ENCODE measurements around the gene ACOT11.
"Not testable (repeated sequence)": the region's sequence is repeated elsewhere in the genome, so short reads cannot be mapped to it uniquely, and the experiment has no call there.

Gene ACOT11

GRCh38 chr1:54607821-54608565 lies 60.0 kb downstream of the ACOT11 start:
- H3K4me3 ChIP-seq (ENCODE audit: low read depth, low read length) = no peak overlapping the region

GRCh38 chr1:54608566-54609230 lies 60.7 kb downstream of the ACOT11 start:
- no peak overlapping the region for H3K4me3 ChIP-seq (ENCODE audit: low read depth, low read length)

- no peak overlapping the region for H3K4me3 ChIP-seq (ENCODE audit: low read depth, low read length)
Measured at GRCh38 chr1:54609301-54609921, 61.4 kb downstream of the ACOT11 start.

- H3K4me3 ChIP-seq (ENCODE audit: low read depth, low read length) = no peak overlapping the region
Measured at GRCh38 chr1:54610048-54610447, 62.0 kb downstream of the ACOT11 start.

- H3K4me3 ChIP-seq (ENCODE audit: low read depth, low read length) = no peak overlapping the region
Measured at GRCh38 chr1:54610601-54611580, 62.9 kb downstream of the ACOT11 start.

GRCh38 chr1:54611621-54612020 lies 63.6 kb downstream of the ACOT11 start:
- no peak overlapping the region for H3K4me3 ChIP-seq (ENCODE audit: low read depth, low read length)

GRCh38 chr1:54614024-54614423 lies 66.0 kb downstream of the ACOT11 start:
- no peak overlapping the region for H3K4me3 ChIP-seq (ENCODE audit: low read depth, low read length)

- H3K4me3 ChIP-seq (ENCODE audit: low read depth, low read length) = no peak overlapping the region
Measured at GRCh38 chr1:54614563-54614962, 66.5 kb downstream of the ACOT11 start.

- H3K4me3 ChIP-seq (ENCODE audit: low read depth, low read length) = no peak overlapping the region
Measured at GRCh38 chr1:54615531-54616279, 67.7 kb downstream of the ACOT11 start.

GRCh38 chr1:54619749-54620148 lies 71.7 kb downstream of the ACOT11 start:
- H3K4me3 ChIP-seq (ENCODE audit: low read depth, low read length) = no peak overlapping the region

- H3K4me3 ChIP-seq (ENCODE audit: low read depth, low read length) = no peak within 1 kb of the TSS
Measured at GRCh38 chr1:54623216-54624007, 75.4 kb downstream of the ACOT11 start, which contains the start of gene FAM151A. Gene FAM151A (minus strand): TSS chr1:54623525. CDS start chr1:54623395, 130 bp downstream.

GRCh38 chr1:54624466-54625464 lies 76.7 kb downstream of the ACOT11 start:
- H3K4me3 ChIP-seq (ENCODE audit: low read depth, low read length) = no peak overlapping the region

GRCh38 chr1:54627196-54627595 lies 79.2 kb downstream of the ACOT11 start:
- H3K4me3 ChIP-seq (ENCODE audit: low read depth, low read length) = no peak overlapping the region

GRCh38 chr1:54635804-54636203 lies 87.8 kb downstream of the ACOT11 start:
- not testable (repeated sequence) for H3K4me3 ChIP-seq (ENCODE audit: low read depth, low read length)

- H3K4me3 ChIP-seq (ENCODE audit: low read depth, low read length) = not testable (repeated sequence)
Measured at GRCh38 chr1:54636461-54637446, 88.7 kb downstream of the ACOT11 start.

GRCh38 chr1:54640361-54640760 lies 92.3 kb downstream of the ACOT11 start:
- no peak overlapping the region for H3K4me3 ChIP-seq (ENCODE audit: low read depth, low read length)
